ENCODE measurements around the gene IFNAR1. TPM values are rescaled to one million over a fixed set of nuclear protein-coding genes. Genes with fewer than 3 reads are reported as not detected.

Gene IFNAR1
- total and polyA plus RNA-seq, 2 of the 8 experiments (the other 6 are each of a cell fraction or from before 2014, with no cell fraction given): 3.1 to 17.1 TPM

- no peak overlapping the region for H2BK5ac ChIP-seq (ENCODE audit: low read depth, low read length)
- H3K9me3 ChIP-seq (ENCODE audit: insufficient read depth in 2 of 2, low read depth in 1 of 2, low read length in 1 of 2): no peaks in the 10 kb centered on the region
- no peak overlapping the region for H3K18ac ChIP-seq (ENCODE audit: extremely low read depth, low read length)
- no peak overlapping the region for H2AK5ac ChIP-seq (ENCODE audit: low read depth, low read length)
- no peaks in the 10 kb centered on the region; a peak in 1 of 7 replicates for H3K27me3 ChIP-seq (replicated peaks in 1 of 4; ENCODE audit: control insufficient read depth in 3 of 4, extremely low read depth in 1 of 4, insufficient read depth in 3 of 4, low read length in 3 of 4)
- no peaks in the 10 kb centered on the region for H3K79me1 ChIP-seq (ENCODE audit: low read depth, low read length)
- CTCF ChIA-PET (ENCODE audit: partially characterized antibody): interaction anchor here (0.6 to 5.2 kb wide), 6 partner anchors 11 to 174 kb away, joined by 3 to 35 read pairs (median 10); no protein-coding TSS in a partner anchor
- no peak overlapping the region for H3K56ac ChIP-seq (replicated peaks; ENCODE audit: insufficient read length, low read depth, low read length)
- WGBS, 2 experiments (ENCODE audit: extremely low coverage in 1 of 2, insufficient coverage in 1 of 2, insufficient read length in 1 of 2, insufficient replicate concordance in 2 of 2, low coverage in 1 of 2, low lambda C conversion rate in 2 of 2, missing lambda C conversion rate in 1 of 2): 88% methylated on average over 4 of the region's 4 CpGs; no CpG with 5 or more reads in 1 of the 2 experiments
- no peak overlapping the region for H2BK15ac ChIP-seq (ENCODE audit: low read length)
- no peak overlapping the region for H3K4me3 ChIP-seq (ENCODE audit: extremely low read depth in 1 of 4, insufficient read depth in 2 of 4, low read depth in 3 of 4, low read length in 4 of 4)
- H2AFZ ChIP-seq (ENCODE audit: low read length): no peak overlapping the region
- H3K4me1 ChIP-seq (replicated peaks in 1 of 4; ENCODE audit: control insufficient read depth in 3 of 4, insufficient read depth in 4 of 4, low read length in 3 of 4): peaks cover 0 to 2% (median under 1%) of the 10 kb centered on the region in 4 experiments; a peak in 1 of 7 replicates
- H3K9ac ChIP-seq (replicated peaks in 1 of 4; ENCODE audit: extremely low read depth in 1 of 4, low read depth in 3 of 4, low read length in 3 of 4): no peak overlapping the region
- DNase-seq (ENCODE audit: low read depth in 1 of 2, low spot score in 2 of 2) (no peak), FAIRE-seq (no peak)
- H3K4me2 ChIP-seq (ENCODE audit: insufficient read depth in 1 of 2, low read depth in 2 of 2, low read length in 2 of 2): no peak overlapping the region
- H3K4ac ChIP-seq (replicated peaks; ENCODE audit: insufficient read length, low read depth, low read length): no peak overlapping the region
- no peak overlapping the region for H2BK12ac ChIP-seq (ENCODE audit: low read depth, low read length)
- no peak overlapping the region for H3K14ac ChIP-seq (ENCODE audit: insufficient read length)
- H3K23me2 ChIP-seq (ENCODE audit: low read depth, low read length): no peaks in the 10 kb centered on the region
- no peaks in the 10 kb centered on the region for H3K36me3 ChIP-seq (ENCODE audit: control insufficient read depth in 2 of 4, insufficient read depth in 4 of 4, low read length in 3 of 4)
- POLR2A ChIA-PET (ENCODE audit: partially characterized antibody): interaction anchor here (1.6 kb wide), 1 partner anchor 14 kb away, joined by 3 read pairs; no protein-coding TSS in a partner anchor
- no peak overlapping the region for H2BK120ac ChIP-seq (replicated peaks; ENCODE audit: low read depth, low read length)
- H4K5ac ChIP-seq (ENCODE audit: insufficient read length, low read depth, low read length): no peak overlapping the region
- H3K79me2 ChIP-seq (ENCODE audit: control insufficient read depth in 1 of 2, insufficient read depth in 2 of 2, low read length in 2 of 2): no peaks in the 10 kb centered on the region
- TF ChIP-seq SRF (IDR thresholded peaks at IDR 0.05; ENCODE audit: low read depth, low read length) (no peak), RBBP5 (IDR thresholded peaks at IDR 0.05; ENCODE audit: borderline replicate concordance, low read depth, low read length) (no peak)
- H4K91ac ChIP-seq (replicated peaks; ENCODE audit: insufficient read length, low read length): no peak overlapping the region
- no peak overlapping the region for H4K8ac ChIP-seq (ENCODE audit: extremely low read depth, insufficient read depth, low read length)
- no peak overlapping the region for H2BK20ac ChIP-seq (ENCODE audit: low read length)
- no peaks in the 10 kb centered on the region for H4K20me1 ChIP-seq (replicated peaks in 1 of 2; ENCODE audit: control insufficient read depth in 1 of 2, insufficient read depth in 2 of 2, low read length in 2 of 2)
- no peak overlapping the region for H3K23ac ChIP-seq (ENCODE audit: insufficient read length)
- H3K27ac ChIP-seq (ENCODE audit: low read depth, low read length): no peak overlapping the region
These were observed 63.4 kb downstream of the IFNAR1 start for GRCh38 chr21:33388188-33388587.
